Stimulated activated CD4-positive, alpha-beta T cell treated with anti-CD3 and anti-CD28 coated beads, Interleukin-4, amount 100 ng/mL, for 24 hours (primary cell): ENCODE measurements around the gene SDCCAG8.

Experiments
- DNase-seq: peaks from one replicate; pipeline ENCODE4 v3.0.0-alpha.2; 2020

The SDCCAG8 gene

GRCh38 chr1:243341074-243341473 is 85.2 kb downstream of the SDCCAG8 start:
- DNase-seq: no peak

GRCh38 chr1:243343970-243344937 is 88.4 kb downstream of the SDCCAG8 start:
- no peak for DNase-seq

- no peak for DNase-seq
Measured at GRCh38 chr1:243345205-243345604, 89.4 kb downstream of the SDCCAG8 start.

GRCh38 chr1:243346016-243346415 is 90.2 kb downstream of the SDCCAG8 start:
- DNase-seq: no peak

DNA sequence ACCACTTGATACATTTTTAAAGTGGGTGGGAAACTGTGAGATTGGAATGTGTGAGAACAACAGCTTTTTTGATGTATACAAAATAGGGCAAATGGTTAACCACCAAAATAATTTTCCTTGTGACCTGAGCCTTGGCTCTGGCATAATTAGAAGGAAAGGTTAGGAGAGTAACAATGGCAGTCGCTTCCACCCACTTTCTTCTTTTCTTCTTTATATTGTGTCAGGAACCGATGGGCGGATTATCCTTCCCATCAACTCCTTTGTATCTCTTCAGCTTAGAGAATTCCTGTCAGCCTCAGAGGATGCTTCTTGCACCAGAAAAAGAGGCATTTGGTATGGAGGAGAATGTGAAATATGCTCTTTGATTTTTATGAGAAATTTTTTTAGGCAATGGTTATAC is 90.6 kb downstream of the SDCCAG8 start:
- no peak for DNase-seq

DNA sequence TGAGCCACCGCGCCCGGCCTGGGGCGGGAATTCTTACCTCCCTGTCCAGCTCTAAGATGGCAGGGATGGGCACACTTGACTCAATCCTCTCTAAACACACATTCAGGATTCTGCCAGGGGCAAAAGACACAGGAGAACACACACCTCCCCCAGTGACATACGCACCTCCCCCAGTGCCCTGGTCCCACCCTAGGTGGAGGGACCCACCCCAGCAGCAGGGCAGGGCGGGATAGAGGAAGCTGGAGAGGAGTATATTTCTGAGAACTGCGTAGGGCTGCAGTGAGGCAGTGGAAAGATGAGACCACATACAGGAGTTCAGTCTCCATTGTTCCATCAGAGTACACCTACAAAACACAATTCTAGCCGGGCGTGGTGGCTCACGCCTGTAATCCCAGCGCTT is 92.5 kb downstream of the SDCCAG8 start:
- no peak for DNase-seq

DNA sequence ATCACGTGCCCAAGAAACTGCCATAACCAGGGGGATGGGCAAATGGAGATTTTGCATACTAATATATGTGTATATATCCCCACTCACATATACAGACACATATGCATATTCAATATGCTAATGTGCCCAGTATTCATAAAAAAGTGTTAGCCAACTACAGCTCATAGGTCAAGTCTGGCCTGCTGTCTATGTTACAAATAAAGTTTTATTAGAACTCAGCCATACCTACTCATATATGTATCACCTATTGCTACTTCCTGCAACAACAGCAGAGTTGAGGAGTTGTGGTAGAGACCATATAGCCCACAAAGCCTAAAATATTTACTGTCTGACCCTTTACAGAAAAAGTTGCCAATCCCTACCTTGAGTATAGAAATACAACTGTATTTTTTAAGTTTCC is 93.3 kb downstream of the SDCCAG8 start:
- DNase-seq: no peak

DNA sequence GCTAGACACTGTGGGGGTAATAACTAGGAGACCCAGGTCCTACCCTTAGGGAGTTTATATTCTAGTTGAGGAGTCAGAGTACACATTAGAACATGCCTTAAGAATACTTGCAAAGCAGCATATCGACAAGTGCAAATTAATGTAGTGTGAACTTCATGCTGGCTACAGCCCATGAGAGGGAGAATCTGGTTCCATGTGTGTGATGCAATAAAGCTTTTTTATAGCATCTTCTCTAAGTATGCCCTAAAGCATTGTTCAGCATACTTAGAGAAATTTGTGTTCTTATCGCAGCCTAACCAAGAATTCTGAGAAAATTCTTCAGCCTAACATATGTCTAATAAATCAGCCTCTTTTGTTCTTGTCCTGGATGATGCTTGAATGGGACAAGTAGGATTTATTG is 95.5 kb downstream of the SDCCAG8 start:
- no peak for DNase-seq

GRCh38 chr1:243354511-243355153 is 98.8 kb downstream of the SDCCAG8 start:
- DNase-seq: no peak

GRCh38 chr1:243363832-243364231 is 108.0 kb downstream of the SDCCAG8 start:
- no peak for DNase-seq

DNA sequence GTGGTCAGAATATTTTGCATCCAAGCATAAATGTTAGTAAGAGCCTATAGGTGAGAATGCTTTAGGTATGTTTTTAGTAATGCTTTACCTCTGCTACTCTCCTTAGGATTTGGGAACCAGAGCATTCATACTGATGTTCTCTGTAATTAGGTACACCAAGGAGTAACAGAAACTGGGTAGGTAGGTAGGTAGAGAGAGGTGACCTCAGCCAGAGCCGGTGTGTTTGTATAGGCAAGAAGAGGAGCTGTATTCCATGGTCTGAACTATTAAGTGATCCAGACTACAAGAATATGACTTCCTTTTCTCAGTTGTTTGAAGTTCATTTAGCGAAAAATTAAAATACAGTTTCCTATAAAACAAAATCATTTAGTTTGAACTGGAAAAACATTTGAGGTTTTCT is 108.5 kb downstream of the SDCCAG8 start:
- DNase-seq: no peak

DNA sequence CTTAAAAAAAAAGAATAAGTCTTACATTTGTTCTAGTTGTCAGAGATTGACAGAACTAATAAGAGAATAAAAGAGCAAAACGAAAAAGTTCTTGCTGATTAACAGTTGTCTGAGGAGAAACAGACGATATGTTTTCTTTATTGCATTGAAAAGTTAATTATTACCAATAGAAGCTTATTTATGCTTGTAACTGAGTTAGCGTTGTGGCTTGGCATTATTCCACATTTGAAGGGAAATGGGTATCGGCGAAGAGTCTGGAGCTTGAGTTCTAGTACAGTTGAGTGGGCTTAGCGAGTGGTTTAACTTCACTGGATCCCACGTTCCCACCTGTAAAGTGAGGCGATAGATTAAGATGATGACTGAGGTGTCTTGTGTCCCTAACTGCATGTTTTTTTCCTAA is 109.0 kb downstream of the SDCCAG8 start:
- no peak for DNase-seq

DNA sequence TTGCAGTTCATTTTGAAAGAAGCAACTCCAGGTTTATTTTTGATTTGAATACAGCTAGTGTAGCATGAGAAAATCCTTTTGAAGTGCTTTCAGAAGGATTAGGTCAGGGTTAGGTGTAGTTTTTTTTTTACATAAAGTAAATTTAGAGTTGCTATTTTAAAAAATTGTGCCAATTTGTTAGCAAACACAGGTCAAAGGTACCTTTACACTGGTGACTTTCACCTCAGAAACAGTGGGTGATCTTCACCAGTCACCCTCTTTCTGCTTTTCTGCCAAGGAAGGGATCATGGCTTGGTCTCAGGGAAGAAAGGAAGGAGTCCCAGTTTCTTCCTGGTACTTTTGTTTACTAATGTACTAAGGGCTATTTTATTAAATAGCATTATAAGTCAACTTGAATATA is 111.5 kb downstream of the SDCCAG8 start:
- no peak for DNase-seq

DNA sequence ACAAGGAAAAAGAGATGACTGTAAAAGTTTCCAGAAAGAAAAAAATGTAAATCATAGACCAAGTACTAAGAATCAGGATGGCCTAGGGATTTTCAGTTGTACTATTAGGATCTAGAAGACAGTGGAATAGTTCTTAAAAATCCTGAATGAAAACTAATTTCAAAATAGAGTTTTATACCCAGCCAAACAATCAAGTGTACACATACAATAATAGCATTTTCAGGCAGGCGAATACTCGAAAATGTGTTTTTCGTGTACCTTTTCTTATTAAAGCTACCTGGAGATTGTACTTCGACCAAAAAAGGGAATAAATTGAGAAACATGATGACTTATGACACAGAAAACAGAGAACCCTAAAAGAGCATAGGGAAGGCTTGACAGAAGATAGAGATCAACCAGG is 118.6 kb downstream of the SDCCAG8 start:
- DNase-seq: no peak

- no peak for DNase-seq
Measured at GRCh38 chr1:243375596-243375995, 119.8 kb downstream of the SDCCAG8 start.

- DNase-seq: no peak
Measured at GRCh38 chr1:243378669-243379068, 122.8 kb downstream of the SDCCAG8 start.

DNA sequence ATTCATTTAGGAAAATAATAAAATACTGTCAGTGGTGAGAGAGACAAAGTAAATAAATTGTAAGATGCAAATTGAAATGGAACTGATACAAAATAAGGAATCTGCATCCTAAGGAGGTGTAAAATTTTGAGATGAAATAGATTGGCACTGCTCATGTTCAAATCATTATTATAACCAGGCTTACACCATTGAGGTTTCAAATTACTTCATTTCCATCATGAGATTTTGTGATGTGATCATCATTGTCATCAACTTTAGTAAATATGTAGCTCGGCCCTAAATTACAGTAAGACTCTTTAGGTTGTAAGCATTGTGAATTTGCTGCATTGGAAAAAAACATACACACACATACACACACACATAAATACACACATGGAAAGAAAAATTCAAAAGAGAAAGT is 123.4 kb downstream of the SDCCAG8 start:
- DNase-seq: no peak

DNA sequence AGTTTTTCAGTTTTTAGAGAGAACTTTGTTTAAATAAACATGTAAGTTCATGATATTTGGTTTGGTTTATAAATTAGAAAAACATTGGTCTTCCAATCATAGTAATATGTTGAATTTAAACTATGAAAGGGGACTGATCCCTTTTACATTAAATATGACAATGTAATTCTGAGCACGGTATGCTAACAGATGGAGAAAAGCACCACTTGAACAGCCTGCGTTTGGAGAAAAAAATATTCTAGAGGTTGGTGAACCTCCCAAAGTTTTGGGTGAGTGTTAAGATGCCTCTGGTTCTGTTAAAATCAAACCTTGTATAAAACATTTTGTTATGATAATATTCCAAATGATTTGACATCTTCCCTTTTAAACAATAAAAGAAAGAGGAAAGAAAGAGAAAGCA is 123.9 kb downstream of the SDCCAG8 start:
- no peak for DNase-seq

DNA sequence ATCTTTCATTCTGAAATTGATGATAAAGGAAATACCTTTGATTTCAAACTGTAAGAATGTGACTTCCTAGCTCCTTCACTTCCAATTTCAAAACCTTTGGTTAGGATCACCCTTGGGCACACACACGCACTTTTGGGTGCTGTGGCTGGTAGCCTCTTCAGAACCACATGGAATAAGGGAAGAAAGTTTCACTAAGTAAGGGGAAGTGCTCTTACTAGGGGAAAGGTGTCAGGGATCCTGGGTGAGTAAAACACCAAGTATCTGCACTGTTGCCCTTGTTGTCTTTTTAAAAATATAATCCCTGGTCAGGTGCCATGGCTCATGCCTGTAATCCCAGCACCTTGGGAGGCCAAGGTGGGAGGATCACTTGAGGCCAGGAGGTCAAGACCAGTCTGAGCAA is 132.4 kb downstream of the SDCCAG8 start:
- DNase-seq: no peak

- no peak for DNase-seq
Measured at GRCh38 chr1:243390162-243390791, 134.4 kb downstream of the SDCCAG8 start.

DNA sequence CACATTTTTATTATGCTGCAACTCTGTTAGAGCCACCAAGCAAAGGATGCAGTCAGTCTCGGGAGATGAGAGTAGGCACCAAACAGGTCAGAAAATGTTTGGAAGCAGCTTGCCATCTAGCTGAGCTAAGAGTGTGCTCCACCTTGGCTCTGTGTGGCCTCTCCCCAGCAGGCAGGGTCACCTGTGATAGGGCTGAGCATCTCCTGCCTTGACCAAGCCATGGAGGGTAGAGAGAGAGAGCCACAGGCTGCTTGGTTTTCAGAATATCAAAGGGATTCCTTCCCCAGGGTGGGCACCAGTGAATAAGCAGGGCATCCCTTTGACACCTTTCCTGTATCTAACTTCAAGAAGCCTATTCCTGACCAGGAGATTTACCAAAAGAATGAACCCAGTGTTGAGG is 135.5 kb downstream of the SDCCAG8 start:
- DNase-seq: no peak

GRCh38 chr1:243393096-243393495 is 137.3 kb downstream of the SDCCAG8 start:
- DNase-seq: no peak

- no peak for DNase-seq
Measured at GRCh38 chr1:243394066-243394465, 138.2 kb downstream of the SDCCAG8 start.
